T-helper 9 cell (primary cell): ENCODE data around the gene LGALS14.
"Not testable (repeated sequence)": the region's sequence is repeated elsewhere in the genome, so short reads cannot be mapped to it uniquely, and the experiment has no call there.

Experiments
- DNase-seq: peaks from one replicate; pipeline ENCODE4 v3.0.0-alpha.2; 2020

Gene LGALS14

GRCh38 chr19:39696387-39696786 is 7.9 kb upstream of the LGALS14 start:
- no peak for DNase-seq

DNA sequence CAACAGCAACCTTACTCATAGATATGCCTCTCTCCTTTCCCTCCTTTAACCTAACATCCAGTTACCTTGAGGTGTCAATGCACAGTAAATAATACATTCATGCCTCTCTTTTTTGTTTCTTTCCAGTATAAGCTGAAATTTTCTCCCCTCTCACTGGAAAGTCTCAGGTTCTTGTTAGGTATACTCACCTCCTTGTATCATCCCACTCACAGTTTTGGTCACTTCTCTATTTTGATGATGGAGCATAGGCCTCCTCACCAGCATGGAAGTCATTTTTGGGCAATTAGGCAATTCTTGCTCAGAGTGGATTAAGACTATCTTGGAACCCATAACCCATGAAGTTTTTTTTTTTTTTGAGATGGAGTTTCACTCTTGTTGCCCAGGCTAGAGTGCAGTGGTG is 5.7 kb upstream of the LGALS14 start:
- no peak for DNase-seq

DNA sequence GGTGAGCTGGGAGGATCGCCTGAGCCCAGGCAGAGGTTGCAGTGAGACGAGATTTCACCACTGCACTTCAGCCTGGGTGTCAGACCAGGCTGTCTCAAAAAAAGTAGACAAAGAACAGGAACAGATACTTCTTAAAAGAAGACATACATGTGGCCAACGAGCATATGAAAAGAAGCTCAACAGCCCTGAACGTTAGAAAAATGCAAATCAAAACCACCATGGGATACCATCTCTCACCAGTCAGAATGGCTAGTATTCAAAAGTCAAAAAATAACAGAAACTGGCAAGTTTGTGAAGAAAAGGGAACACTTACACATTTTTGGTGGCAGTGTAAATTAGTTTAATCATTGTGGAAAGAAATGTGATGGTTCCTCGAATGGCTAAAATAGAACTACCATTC is 3.0 kb upstream of the LGALS14 start:
- DNase-seq, result no peak

GRCh38 chr19:39705578-39706188 is 1.4 kb downstream of the LGALS14 start:
- no peak for DNase-seq

DNA sequence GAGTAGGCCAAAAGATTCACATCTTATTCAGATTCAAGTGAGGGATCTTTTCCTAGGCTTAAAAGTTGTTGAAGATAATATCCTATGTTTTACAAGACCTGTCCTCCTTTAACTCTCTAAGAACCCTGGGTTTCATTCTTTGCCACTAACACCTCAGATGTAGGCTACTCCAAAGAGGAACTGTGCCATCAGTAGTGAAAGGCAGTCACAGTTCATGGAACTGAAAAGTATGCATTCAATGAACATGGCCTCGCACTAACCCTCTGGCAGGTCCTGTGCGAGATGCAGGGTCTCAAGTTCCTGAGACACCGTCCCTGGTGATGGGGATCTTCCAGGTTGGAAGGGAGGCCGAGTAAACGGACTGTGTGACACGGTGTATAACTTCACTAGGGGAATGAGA is 4.3 kb downstream of the LGALS14 start:
- no peak for DNase-seq

- DNase-seq, result no peak
Measured at GRCh38 chr19:39709026-39709872, 5.0 kb downstream of the LGALS14 start.

DNA sequence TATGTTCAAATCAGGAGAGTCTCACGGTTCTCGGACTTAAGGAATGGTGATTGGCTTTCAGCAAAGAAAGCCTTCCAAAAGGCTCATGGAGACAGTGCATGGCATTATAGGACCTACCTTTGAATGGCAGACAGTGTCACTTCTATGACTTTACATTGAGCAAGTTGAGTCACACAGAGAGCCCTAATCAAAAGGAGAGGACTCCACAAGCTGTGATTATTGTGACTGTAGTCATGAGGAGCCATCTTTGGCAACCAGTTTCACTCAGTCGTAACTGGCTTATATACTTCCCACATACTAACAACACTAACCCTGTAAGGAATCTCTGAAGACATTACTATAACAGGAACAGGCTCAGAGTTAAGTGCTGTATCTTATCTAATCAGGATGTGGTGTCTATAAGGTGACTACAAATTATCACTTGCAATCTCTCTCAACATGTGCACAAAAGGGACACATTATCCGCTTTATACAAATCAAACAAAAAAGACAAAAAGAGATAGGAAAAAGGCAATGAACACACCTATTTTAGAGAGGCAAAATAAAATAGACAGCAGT is 6.1 kb downstream of the LGALS14 start:
- no peak for DNase-seq

- not testable (repeated sequence) for DNase-seq
Measured at GRCh38 chr19:39720144-39720543, 15.9 kb downstream of the LGALS14 start.

- no peak for DNase-seq
Measured at GRCh38 chr19:39725995-39726394, 21.7 kb downstream of the LGALS14 start.

GRCh38 chr19:39727070-39727800 is 23.0 kb downstream of the LGALS14 start:
- DNase-seq, result no peak

GRCh38 chr19:39728040-39728439 is 23.8 kb downstream of the LGALS14 start:
- no peak for DNase-seq

DNA sequence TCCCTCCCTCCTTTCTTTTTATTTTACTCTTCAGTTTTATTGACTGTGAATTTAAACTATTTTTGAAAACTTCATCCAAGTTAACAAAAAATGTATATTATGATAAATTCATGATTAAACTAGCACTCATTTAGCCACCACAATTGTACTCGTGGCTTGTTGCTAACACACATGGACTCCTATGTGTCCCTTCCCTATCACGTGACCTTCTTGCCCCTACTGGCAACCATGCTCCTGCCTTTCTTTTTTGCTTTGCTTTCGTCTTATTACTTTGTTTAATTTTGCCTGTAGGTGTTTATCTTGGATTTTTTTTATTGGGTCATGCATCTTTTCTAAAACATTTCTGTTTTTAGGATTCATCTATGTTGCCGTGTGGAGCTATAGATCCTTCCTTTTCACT is 25.3 kb downstream of the LGALS14 start:
- DNase-seq, result no peak

DNA sequence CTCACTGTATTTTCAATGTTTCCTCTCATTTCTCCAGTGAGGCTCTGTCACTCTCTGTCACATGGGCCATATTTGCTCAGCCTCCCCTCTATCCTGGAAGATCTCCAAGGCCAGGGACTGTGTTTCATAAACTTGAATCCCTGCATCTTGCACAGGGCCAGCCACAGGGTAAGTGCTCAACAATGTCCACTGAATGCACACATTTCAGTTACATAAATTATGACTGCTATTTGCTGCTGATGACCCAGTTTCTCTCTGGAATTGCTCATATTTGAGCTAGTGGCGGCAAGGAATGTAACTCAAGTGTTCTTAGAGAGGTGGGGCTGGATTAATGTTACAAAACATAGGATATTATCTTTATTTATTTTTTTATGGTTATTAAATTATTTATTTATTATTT is 27.4 kb downstream of the LGALS14 start:
- no peak for DNase-seq

DNA sequence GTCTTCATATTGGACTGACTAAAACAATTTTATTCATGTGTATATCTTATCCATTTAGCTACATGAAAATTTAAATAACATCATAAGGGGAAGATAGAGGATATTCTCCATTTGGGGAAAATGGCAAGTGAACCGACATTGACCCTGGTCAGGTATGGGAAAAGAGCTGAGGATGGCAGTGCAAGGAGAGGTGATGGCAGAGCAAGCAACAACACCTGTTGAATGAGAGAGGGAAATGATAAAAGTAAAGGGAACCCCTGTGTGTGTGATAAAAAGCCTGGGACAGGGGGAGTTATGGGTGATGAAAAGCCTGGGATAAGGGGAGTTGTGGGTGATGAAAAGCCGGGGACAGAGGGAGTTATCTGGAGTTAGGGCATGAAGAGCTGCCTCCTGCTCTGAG is 29.6 kb downstream of the LGALS14 start:
- DNase-seq, result no peak

- no peak for DNase-seq
Measured at GRCh38 chr19:39735688-39736087, 31.4 kb downstream of the LGALS14 start.

GRCh38 chr19:39736088-39736487 is 31.8 kb downstream of the LGALS14 start:
- DNase-seq, result no peak

- no peak for DNase-seq
Measured at GRCh38 chr19:39737351-39737750, 33.1 kb downstream of the LGALS14 start.

DNA sequence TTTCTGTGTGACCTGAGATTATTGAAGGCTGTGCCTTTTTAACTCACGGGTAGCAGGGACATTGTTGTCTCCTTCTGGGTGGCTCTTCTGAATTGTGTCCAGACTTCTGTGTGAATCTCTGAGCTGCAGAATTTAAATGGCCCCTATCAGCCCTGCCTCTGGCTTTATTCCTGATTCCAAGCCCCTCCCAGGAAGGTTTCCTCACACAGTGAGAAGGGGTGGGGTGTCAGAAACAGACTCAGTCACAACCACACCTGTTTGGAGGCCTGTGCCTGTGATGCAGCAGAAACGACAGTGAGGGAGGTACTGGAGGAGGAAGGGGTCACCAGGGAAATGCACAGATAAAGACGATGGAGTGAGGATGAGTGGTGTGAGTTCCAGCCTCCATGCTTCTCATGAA is 33.6 kb downstream of the LGALS14 start, which contains the start of gene CLC:
Gene CLC, minus strand, starts transcription at position 139 of the 400 bp plus-strand sequence. Its CDS starts 77 bp downstream, at position 62.
- DNase-seq, result no peak

DNA sequence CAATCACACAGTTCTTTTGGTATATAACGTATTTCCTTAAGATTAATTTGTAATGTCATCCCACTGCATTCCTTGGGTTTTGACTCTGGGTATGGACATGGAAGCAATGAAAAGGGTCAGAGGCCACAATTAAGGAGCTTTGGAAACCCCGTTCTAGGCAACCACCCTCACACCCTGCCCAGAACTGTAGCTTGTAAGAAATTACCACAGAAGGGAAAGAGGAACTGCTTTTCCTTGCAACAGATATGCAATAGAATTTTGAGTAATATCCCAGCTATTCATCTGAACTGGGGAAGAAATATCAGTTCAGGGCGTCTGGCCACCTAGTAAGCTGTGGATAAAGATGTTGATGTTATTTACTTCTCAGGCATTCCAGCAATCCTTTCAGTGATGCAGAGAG is 34.5 kb downstream of the LGALS14 start:
- no peak for DNase-seq

DNA sequence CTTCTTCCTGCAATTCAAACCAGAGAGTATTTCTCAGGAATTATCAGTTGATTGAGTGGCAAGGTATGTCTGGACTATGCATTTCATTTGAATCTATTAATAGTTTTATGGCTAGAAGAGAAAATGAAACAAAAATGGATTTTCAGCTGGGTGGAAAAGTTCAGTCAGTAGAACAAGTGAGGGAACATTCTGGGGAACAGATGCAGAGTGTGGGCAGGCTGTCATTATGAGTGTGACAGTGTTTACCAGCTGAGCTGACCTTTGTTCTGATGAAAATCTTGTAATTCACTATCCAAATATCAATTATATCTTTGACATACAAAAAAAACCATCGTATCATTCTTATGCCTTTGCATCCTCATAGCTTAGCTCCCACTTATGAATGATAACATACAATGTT is 36.1 kb downstream of the LGALS14 start:
- no peak for DNase-seq

DNA sequence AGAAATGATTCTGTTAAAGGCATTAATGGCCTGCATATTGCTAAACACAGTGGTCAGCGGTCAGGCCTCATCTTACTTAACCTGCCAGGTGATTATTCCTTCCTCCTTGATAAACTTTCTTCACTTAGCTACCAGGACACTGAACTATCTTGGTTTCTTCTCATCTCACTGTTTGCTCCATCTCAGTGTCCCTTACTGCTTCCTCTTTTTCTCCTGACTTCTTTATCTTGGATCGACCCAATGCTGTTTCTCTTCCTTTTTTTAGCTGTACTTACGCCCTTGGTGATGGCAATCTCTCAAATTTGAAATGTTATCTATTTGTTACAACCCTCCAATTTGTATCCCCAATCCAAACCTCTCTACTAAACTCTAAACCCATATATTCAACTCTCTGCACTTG is 41.4 kb downstream of the LGALS14 start:
- DNase-seq, result no peak

- no peak for DNase-seq
Measured at GRCh38 chr19:39746836-39747529, 42.7 kb downstream of the LGALS14 start.

DNA sequence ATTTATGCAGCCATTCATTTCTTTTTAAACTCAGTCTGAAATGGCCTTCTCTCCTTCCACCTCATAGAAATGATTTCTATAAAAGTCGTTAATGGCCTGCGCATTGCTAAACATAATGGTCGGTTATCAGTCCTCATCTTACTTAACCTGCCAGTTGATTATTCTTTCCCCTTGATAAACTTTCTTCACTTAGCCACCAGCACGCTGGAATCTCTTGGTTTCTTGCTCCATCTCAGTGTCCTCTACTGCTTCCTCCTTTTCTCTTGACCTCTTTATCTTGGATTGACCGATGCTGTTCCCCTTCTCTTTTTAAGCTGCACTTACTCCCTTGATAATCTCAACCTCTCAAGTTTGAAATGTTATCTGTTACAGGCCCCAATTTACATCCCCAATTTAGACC is 45.7 kb downstream of the LGALS14 start:
- no peak for DNase-seq
